ENCODE data around the gene HASPIN.

- TF ChIP-seq POLR2A (IDR thresholded peaks at IDR 0.05; ENCODE audit: low read depth) (no peak), CTCF (IDR thresholded peaks at IDR 0.05) (no peak)
These were observed 45.4 kb upstream of the HASPIN start for GRCh38 chr17:3678095-3678820.

All from esophagus muscularis mucosa (tissue), 3 donors.